Sigmoid colon (tissue), 4 donors: ENCODE measurements around the gene SPIRE1.

Experiments used
- POLR2AphosphoS5 ChIP-seq, 4 donors: sonication (generic); formaldehyde crosslinking; IDR thresholded peaks; one replicate each; pipeline ENCODE4 v1.6.1; 2017; ENCODE audit warnings: antibody characterized with exemption in 4 of 4
- TF ChIP-seq, protein P1 (sequence below), 4 experiments: fragments of 450-650 bp in 3 of 4; fragments of 200-600 bp in 1 of 4; IDR thresholded peaks; one replicate each; pipeline ENCODE4 v1.5.1; 2016 to 2019; ENCODE audit warnings: antibody characterized with exemption in 4 of 4, mild to moderate bottlenecking in 3 of 4, moderate library complexity in 2 of 4

GRCh38 chr18:12430137-12430990 lies 227.5 kb downstream of the SPIRE1 start:
- TF ChIP-seq, protein P1, sequence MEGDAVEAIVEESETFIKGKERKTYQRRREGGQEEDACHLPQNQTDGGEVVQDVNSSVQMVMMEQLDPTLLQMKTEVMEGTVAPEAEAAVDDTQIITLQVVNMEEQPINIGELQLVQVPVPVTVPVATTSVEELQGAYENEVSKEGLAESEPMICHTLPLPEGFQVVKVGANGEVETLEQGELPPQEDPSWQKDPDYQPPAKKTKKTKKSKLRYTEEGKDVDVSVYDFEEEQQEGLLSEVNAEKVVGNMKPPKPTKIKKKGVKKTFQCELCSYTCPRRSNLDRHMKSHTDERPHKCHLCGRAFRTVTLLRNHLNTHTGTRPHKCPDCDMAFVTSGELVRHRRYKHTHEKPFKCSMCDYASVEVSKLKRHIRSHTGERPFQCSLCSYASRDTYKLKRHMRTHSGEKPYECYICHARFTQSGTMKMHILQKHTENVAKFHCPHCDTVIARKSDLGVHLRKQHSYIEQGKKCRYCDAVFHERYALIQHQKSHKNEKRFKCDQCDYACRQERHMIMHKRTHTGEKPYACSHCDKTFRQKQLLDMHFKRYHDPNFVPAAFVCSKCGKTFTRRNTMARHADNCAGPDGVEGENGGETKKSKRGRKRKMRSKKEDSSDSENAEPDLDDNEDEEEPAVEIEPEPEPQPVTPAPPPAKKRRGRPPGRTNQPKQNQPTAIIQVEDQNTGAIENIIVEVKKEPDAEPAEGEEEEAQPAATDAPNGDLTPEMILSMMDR (IDR thresholded peaks at IDR 0.05): no peak
- no peak for TF ChIP-seq POLR2AphosphoS5 (IDR thresholded peaks at IDR 0.05)
